Heart left ventricle (tissue), 16 donors: ENCODE measurements around the gene COL16A1. TPM values are rescaled to one million over a fixed set of nuclear protein-coding genes. Genes with fewer than 3 reads are reported as not detected.

ENCODE experiments used
- ATAC-seq, 4 donors: fragments of 200-7000 bp; cut with Tn5 transposase; one replicate each; pipeline ENCODE4 v1.9.1; 2020 to 2022; ENCODE audit warnings: moderate library complexity in 4 of 4, mild to moderate bottlenecking in 3 of 4, moderate number of reproducible peaks in 1 of 4
- DNase-seq, 5 donors: peaks; one replicate each; pipeline ENCODE4 v3.0.0-alpha.2; 2020
- H3K27ac ChIP-seq, 12 donors: fragments of 200-600 bp; sonication (generic) in 4 of 12; one replicate each; pipeline versions ENCODE4 v1.5.0 to v1.8.0; 2016 to 2022; ENCODE audit warnings: mild to moderate bottlenecking in 2 of 12
- H3K27me3 ChIP-seq, 9 donors: fragments of 200-600 bp; sonication (generic) in 2 of 9; one replicate each; pipeline versions ENCODE4 v1.5.1 to v1.8.0; 2016 to 2022; ENCODE audit warnings: mild to moderate bottlenecking in 3 of 9
- H3K36me3 ChIP-seq, 9 donors: fragments of 200-600 bp; sonication (generic) in 2 of 9; one replicate each; pipeline versions ENCODE4 v1.5.0 to v1.8.0; 2018 to 2022; ENCODE audit warnings: mild to moderate bottlenecking in 2 of 9
- H3K4me1 ChIP-seq, 12 donors: fragments of 200-600 bp; sonication (generic) in 4 of 12; one replicate each; pipeline versions ENCODE4 v1.5.0 to v1.8.0; 2016 to 2022; ENCODE audit warnings: mild to moderate bottlenecking in 3 of 12
- H3K4me3 ChIP-seq, 12 donors: fragments of 200-600 bp; sonication (generic) in 4 of 12; one replicate each; pipeline versions ENCODE4 v1.5.0 to v1.8.0; 2017 to 2022; ENCODE audit warnings: mild to moderate bottlenecking in 9 of 12, moderate library complexity in 4 of 12
- H3K9me3 ChIP-seq, 12 donors: fragments of 200-600 bp; sonication (generic) in 4 of 12; one replicate each; pipeline versions ENCODE4 v1.5.0 to v1.8.0; 2016 to 2022; ENCODE audit warnings: mild to moderate bottlenecking in 1 of 12
- POLR2A ChIP-seq, 2 donors: fragments of 450-650 bp; IDR thresholded peaks; one replicate each; pipeline ENCODE4 v1.6.1; 2017; ENCODE audit warnings: antibody characterized with exemption in 2 of 2, mild to moderate bottlenecking in 2 of 2, moderate library complexity in 2 of 2
- WGBS, 4 donors: extraction: QIAGEN DNeasy Blood & Tissue Kit in 2 of 4; methylation state at CpG; one replicate each; pipeline versions ENCODE4 v1.1.5 to v1.1.7; 2013 to 2018; 5-methylcytosine and 5-hydroxymethylcytosine counted together
- intact Hi-C, 10 donors: fragments of 100-400 bp; cut with DNase I; formaldehyde crosslinking; loops; one replicate each; pipeline versions ENCODE4 v1.11.1 to v1.14.2; 2022
- polyA plus RNA-seq, 2 donors: library from polyadenylated mRNA; stranded (reverse); fragments of 200-250 nt; gene quantifications; one replicate each; pipeline ENCODE4 v1.2.3, GENCODE V29; 2013
- total RNA-seq, 9 donors: library from RNA; depleted of rRNA in 2 of 9; stranded (reverse); fragments of >200 nt in 2 of 9; fragmentation: NEBNext Ultra II Directional in 3 of 9; extraction: Animal tissue kit (Norgen Biotek cat#: 25700) in 3 of 9; gene quantifications; one replicate each; pipeline versions ENCODE4 v1.1.0 to v1.2.4, GENCODE V29; 2016 to 2023
- TF ChIP-seq, protein P1 (sequence below), 12 donors: fragments of 200-600 bp; sonication (generic) in 4 of 12; IDR thresholded peaks; one replicate each; pipeline versions ENCODE4 v1.5.0 to v1.8.0; 2018 to 2022; ENCODE audit warnings: antibody characterized with exemption in 12 of 12, mild to moderate bottlenecking in 5 of 12
- donor health status: ischemic (EF 13 %, LVEDD 7.1; RV severe dilation, severe dysfunction).
- donor health status: healthy with polysubstance abuse.
- donor health status: DM: no; HTN: yes; CAD: no.
- donor health status: DM: no; HTN: no; CAD: no.
- donor health status: ischemic (EF 25% LVEDD 6.9; RV normal size, moderate dysfunction).
- donor health status: ischemic (EF 25% LVEDD 5.7; RV mildly dilated, moderate dysfunction).
- donor health status: healthy.
- donor health status: DM: yes; HTN: yes; CAD: no.
- donor health status: ischemic (EF 35%, LVEDD 5.7; RV mildly dilated, moderate dysfunction).
- donor health status: nonischemic (EF 11% LVEDD 7.7; RV severe dilation, severe dysfunction).
- donor health status: DM: yes; HTN: yes; CAD: no.
- donor health status: PGD.
- donor health status: ischemic (EF 29% LVEDD 5.4; RV normal size, mild dysfunction).
- donor health status: nonischemic (EF 23%, LVEDD 6.1; RV moderate dilation, normal function).

The COL16A1 gene
- total and polyA plus RNA-seq, 11 donors: 7.5 to 24.1 (median 13.1) TPM

DNA sequence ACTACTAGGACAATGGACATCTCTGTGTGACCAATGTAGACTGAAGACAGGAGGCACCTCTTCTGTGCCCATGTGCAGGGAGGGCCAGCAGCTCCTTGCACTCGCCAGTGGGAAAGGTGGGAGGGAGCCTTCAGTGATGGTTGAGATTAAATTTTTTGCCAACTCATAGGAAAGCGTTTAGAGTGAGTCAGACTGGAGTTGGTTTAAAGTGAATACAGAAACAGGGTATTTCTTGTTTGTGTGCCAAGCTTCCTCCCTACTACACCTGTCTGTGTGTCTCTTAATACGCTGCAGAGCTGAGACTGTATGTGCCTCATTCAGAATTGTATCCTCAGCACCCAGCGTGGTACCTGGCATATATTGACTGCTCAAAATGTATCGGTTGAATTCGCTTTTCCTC lies 13.5 kb upstream of the COL16A1 start:
- Histone ChIP-seq H3K9me3 (no peaks in the 10 kb centered on the region), H3K27me3 (peaks cover 0 to 19% (median 0%) of the 10 kb centered on the region in 9 donors), H3K4me1 (peaks cover 0 to 39% (median 30%) of the 10 kb centered on the region in 12 donors), H3K27ac (no peak overlapping the region), H3K36me3 (no peaks in the 10 kb centered on the region), H3K4me3 (no peak overlapping the region)
- 81 to 89% (median 84%) methylated on average over 6 of the region's 6 CpGs for WGBS, 4 donors
- ATAC-seq (no peak), DNase-seq (no peak)
- intact Hi-C loops: loop anchor here in 5 of 10 donors (5.0 to 10.0 kb wide), 4 partner anchors 45 to 155 kb away; no protein-coding TSS in a partner anchor
- TF ChIP-seq POLR2A (IDR thresholded peaks at IDR 0.05): no peak
- TF ChIP-seq, protein P1, sequence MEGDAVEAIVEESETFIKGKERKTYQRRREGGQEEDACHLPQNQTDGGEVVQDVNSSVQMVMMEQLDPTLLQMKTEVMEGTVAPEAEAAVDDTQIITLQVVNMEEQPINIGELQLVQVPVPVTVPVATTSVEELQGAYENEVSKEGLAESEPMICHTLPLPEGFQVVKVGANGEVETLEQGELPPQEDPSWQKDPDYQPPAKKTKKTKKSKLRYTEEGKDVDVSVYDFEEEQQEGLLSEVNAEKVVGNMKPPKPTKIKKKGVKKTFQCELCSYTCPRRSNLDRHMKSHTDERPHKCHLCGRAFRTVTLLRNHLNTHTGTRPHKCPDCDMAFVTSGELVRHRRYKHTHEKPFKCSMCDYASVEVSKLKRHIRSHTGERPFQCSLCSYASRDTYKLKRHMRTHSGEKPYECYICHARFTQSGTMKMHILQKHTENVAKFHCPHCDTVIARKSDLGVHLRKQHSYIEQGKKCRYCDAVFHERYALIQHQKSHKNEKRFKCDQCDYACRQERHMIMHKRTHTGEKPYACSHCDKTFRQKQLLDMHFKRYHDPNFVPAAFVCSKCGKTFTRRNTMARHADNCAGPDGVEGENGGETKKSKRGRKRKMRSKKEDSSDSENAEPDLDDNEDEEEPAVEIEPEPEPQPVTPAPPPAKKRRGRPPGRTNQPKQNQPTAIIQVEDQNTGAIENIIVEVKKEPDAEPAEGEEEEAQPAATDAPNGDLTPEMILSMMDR (IDR thresholded peaks at IDR 0.05): no peak

DNA sequence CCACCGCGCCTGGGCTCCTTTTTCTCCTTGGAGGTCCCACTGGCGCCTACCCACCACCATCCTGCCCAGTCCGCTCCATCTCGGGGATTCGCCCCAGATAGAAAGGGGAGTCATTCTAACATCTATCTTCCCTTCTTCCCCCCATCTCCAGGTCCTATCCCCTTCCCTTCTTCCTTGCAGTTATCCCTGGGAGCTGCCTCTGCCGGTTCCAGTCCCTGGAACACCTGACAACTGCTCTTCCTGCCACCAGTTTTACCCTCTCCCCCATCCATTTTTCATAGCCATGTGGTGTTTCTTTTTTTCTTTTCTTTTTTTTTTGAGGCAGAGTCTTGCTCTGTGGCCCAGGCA lies 12.0 kb upstream of the COL16A1 start:
- DNase-seq: no peak
- intact Hi-C loops: loop anchor here in 8 of 10 donors (1.0 to 10.0 kb wide), 13 partner anchors 29 to 154 kb away; partner anchors contain the start of gene PEF1 (in 1 of the 8)
- Histone ChIP-seq H3K4me1 (peaks cover 0 to 48% (median 35%) of the 10 kb centered on the region in 12 donors), H3K9me3 (no peaks in the 10 kb centered on the region), H3K27me3 (peaks cover 0 to 19% (median 0%) of the 10 kb centered on the region in 9 donors), H3K4me3 (peak overlapping the region in 11 of 12 donors; percentile 24 to 62 (median 55)), H3K27ac (peak overlapping the region in 11 of 12 donors; percentile 89 to 99 (median 96)), H3K36me3 (no peaks in the 10 kb centered on the region)
- TF ChIP-seq POLR2A (IDR thresholded peaks at IDR 0.05): no peak
- TF ChIP-seq, protein P1 (IDR thresholded peaks at IDR 0.05): peak in 3 of 12 donors; percentile 10 to 17 (median 16)
- WGBS, 4 donors: 6 to 14% (median 9%) methylated on average over 7 of the region's 7 CpGs
- ATAC-seq: no peak

DNA sequence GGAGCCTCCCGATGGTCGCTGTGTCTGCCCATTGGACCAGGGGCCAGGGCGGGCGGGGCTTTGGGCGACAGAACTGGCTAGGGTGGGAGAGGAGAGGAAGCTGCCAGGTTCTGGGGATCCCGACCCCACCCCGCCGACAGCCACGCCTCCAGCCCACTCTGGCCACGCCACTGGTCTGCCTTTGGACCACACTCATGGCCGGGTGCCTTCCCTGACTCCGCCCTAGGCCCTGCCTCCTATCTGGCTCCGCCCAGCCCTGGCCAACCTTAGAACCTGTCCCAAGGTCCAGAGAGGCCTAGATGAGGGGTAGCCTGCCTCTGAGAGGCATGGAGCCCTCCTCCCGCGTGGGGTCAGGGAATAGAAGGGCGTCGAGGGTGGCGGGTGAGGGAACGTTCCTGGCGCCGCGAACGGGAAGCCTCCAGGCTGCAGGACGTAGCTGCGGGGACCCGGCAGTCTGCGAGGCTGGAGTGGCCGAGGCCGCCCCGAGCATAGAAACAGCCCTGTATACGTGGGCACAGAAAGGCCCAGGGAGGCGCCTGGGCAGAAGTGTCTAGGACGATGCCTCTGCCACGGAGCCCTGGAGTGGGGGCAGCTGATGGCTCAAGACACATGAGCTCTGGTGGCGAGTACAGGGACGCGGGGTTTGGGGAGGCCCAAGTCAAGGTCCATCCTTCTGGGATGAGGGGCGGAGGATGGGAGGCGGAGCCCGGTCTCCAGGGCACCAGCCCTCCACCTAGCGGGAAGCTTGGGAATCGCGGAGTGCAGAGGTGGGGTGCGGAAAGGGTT lies 11.5 kb upstream of the COL16A1 start:
- H3K27me3 ChIP-seq: peaks cover 0 to 19% (median 0%) of the 10 kb centered on the region in 9 donors
- peak overlapping the region; percentile 89 to 99 (median 96) for H3K27ac ChIP-seq
- H3K4me3 ChIP-seq: peak overlapping the region in 11 of 12 donors; percentile 24 to 62 (median 55)
- peak; percentile 95 to 98 (median 96) for DNase-seq
- no peaks in the 10 kb centered on the region for H3K36me3 ChIP-seq
- peak; percentile 52 to 84 for TF ChIP-seq POLR2A (IDR thresholded peaks at IDR 0.05)
- TF ChIP-seq, protein P1 (IDR thresholded peaks at IDR 0.05): peak; percentile 71 to 95 (median 90)
- intact Hi-C loops: loop anchor here in 8 of 10 donors (1.0 to 10.0 kb wide), 13 partner anchors 30 to 153 kb away; partner anchors contain the start of gene PEF1 (in 1 of the 8)
- ATAC-seq: peak; percentile 97
- H3K9me3 ChIP-seq: no peaks in the 10 kb centered on the region
- 1 to 3% (median 1%) methylated on average over 21 to 44 of the region's 44 CpGs for WGBS, 4 donors
- H3K4me1 ChIP-seq: peaks cover 0 to 48% (median 35%) of the 10 kb centered on the region in 12 donors
